Measurements from ENCODE around the gene SH2B2.
"Not testable (repeated sequence)": the region's sequence is repeated elsewhere in the genome, so short reads cannot be mapped to it uniquely, and the experiment has no call there.

SH2B2 gene

DNA sequence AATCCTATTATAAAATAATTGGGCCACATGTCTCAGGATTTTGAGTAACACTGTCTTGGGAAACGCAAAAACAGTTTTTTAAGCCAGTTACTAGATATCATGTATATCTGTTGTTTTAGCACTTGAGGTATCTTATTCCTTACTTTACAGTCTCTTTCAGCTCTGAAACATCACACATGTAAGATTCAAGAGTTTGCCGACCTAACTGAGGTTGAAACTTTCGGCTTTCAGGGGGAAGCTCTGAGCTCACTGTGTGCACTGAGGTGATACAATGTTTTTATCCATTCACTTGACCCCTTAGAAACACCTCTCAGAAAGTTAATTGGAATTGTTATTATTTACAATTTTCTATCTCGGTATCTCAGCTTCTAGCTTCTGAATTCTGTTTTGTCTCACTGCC, 50.8 kb downstream of the SH2B2 start:
- not testable (repeated sequence) for DNase-seq

DNA sequence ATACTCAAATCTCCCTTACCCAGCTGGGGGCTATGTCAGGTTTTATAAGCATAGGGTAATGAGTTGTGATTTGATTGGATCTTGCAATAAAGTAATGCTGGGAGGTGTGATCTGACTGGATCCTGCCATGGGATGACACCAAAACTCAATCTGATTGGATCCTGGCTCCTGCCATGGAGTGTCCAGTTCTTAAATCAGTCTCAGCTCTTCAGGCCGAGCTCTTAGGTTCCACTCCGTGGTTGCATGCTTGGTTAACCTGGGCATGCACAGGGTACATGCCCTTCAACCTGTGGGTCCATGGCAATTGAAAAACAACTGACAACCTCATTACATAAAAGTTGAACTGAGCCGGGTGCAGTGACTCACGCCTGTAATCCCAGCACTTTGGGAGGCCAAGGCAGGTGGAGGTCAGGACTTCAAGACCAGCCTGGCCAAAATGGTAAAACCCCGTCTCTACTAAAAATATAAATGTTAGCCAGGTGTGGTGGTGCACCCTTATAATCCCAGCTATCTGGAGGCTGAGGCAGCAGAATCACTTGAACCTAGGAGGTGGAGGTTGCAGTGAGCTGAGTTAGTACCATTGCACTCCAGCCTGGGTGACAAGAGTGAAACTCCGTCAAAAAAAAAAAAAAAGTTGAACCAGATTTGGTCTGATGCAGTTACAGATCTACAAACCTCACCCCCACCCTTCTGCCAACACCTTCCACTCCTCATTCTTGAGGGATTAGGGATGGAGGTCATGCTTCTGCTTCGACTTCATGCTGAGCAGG, 54.1 kb downstream of the SH2B2 start:
- not testable (repeated sequence) for DNase-seq

DNA sequence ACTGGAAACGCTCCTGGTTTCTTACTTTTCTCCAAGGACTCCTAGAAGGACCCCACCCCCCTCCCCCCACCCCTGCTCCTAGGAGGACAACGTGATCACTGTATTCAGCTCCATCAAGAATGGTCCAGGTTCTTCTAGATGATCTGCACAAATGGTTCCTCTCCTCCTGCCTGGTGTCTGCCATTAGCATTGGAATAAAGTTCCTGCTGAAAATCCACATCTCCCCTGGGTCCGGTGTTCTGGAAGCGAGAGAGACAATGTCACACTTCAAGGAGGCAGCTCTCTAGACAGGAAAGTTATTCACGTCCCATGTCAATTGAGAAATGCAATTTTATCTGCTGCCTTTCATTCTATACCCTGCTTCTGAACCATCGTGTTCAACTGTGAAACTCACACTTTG, 60.3 kb downstream of the SH2B2 start:
- DNase-seq, result not testable (repeated sequence)

DNA sequence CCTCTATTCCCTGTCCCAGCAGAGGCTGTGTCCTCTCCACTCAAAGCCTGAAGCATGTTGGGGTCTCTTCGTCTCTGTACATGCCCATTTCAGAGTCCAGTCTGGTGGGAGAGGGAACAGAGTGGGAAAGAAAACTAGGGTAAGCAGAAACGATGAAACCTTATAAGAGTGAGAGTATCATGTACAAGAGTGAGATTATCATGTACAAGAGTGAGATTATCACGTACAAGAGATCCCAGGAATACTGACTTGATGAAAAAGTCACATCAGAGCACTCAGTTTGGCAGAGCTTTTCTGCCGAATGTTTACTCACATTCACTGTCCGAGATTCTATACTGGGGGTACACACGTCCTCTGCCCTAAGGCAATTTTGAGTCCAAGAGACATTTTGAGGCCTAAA, 69.7 kb downstream of the SH2B2 start, which contains the start of gene SPDYE6:
SPDYE6 (minus strand) TSS at position 101 of the 400 bp plus-strand sequence. CDS start 421 bp downstream, outside the sequence.
- DNase-seq, result not testable (repeated sequence)

DNA sequence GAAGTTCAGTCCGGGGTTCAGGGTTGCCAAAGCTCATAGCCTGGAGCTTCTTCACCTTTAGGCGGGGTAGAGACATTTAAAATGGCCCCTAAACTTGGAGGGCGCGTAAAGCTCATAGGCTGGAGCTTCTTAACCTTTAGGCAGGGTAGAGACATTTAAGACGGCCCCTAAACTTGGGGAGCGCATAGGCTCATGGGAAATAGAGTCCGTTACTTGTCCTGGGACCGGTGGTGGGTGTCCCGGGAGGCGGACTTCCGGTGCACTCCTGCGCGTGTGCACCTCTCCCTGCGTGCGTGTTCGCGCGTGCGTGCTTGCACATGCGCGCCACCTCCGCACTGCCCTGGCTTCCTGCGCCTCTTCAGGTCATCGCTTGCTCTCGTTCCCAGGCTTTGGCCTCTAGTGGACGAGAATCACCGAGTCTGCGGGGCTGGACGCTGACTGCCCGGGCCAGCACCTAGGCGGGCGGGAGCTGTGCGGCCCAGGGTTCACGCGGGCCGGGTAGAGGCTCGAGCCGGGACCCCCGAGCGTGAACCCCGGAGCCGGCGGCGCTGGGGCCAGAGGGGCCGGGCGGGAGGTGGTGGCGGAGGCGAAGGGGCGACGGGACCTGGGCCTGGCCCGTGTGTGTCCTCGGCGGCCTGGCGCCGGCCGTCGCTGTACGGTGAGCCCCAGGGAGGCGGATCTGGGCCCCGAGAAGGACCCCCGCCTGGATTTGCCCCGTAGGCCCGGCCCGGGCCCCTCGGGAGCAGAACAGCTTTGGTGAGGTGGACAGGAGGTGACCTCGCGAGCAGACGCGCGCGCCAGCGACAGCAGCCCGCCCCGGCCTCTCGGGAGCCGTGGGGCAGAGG, 77.1 kb downstream of the SH2B2 start:
- peak; percentile 76 to 86 (median 82) for DNase-seq

DNA sequence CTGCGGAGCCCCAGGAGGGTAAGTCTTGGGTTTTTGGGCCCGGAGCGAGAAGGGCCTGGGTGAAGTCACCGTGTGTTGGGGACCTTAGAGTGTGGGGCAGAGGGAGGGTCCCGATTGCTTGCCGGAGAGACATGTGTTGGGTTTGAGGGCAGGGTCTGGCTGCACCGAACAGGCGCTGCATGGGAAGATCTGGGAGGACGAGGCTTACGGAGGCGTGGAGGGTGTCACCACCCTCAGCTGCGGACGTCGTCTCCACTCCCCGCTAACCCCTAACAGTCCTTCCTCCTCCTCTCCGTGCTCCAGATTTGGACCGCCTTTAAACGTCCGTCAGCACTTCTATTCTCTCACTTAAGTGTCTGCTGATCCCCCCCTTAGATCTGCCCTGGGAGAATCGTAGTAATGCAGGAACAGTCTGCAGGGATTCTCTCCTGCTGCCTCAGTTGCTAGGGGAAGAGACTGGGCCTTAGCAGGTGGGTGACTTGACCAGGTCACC, 77.8 kb downstream of the SH2B2 start:
- DNase-seq, result not testable (repeated sequence)

DNA sequence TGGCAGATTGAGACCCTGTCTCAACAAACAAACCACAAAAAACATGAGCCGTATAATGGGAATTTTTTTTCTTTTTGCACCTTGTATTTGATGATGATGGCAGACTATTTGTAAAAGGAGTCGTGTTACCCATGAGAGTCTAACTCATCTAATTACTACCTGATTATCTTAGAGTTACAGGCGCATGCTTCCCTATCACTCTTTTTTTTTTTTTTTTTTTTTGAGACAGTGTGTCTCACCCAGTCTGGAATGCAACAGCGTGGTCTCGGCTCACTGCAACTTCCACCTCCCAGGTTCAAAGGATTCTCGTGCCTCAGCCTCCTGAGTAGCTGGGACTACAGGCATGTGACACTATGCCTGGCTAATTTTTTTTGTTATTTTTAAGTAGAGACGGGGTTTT, 78.7 kb downstream of the SH2B2 start:
- DNase-seq, result not testable (repeated sequence)

DNA sequence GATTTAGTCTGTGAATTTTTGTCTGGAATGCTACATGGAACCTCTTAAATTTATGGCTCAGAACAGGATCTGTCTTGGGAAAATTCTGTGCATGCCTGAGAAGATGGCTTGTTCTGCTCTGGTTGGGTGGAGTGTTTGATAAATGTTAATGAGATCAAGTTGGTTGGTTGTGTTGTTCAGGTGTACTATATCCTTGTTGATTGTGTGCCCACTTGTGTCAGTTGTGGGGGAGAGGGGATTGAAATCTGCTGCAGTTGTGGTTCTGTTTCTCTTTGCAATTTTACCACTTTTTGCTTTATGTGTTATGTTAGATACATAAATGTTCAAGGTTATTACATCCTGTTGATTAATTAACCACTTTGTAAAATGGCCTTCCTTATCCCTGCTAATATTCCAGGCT, 83.4 kb downstream of the SH2B2 start:
- not testable (repeated sequence) for DNase-seq
